ENCODE data around the gene SLK.

The SLK gene

GRCh38 chr10:104053201-104053600 is 86.3 kb downstream of the SLK start:
- ATAC-seq (no peak), DNase-seq (no peak)

GRCh38 chr10:104054430-104054829 is 87.5 kb downstream of the SLK start:
- DNase-seq (no peak), ATAC-seq (no peak)

GRCh38 chr10:104056619-104057273 is 89.8 kb downstream of the SLK start:
- no peak for ATAC-seq
- no peak for DNase-seq

- ATAC-seq: no peak
- no peak for DNase-seq
These were observed 90.8 kb downstream of the SLK start for GRCh38 chr10:104057717-104058116.

DNA sequence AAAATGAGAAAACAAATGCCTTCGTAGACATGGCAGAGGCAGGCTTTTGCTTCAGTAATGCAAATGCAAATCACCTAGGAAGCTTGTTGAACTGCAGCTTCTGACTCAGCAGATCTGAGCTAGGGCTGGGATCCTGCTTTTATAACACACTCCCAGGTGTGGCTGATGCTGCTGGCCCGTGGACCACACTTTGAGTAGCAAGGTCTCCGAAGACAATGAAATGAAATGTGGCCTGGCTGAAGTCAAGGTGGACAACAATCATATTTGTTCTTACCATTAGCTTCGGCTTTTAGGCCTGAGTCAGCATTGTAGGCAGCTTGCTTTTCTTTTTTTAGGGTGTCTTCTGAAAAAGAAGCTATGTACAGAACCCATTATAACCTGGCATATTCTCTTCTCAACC is 92.4 kb downstream of the SLK start:
- DNase-seq: no peak
- ATAC-seq: no peak

- ATAC-seq (no peak), DNase-seq (no peak)
These were observed 94.3 kb downstream of the SLK start for GRCh38 chr10:104061196-104061595.

DNA sequence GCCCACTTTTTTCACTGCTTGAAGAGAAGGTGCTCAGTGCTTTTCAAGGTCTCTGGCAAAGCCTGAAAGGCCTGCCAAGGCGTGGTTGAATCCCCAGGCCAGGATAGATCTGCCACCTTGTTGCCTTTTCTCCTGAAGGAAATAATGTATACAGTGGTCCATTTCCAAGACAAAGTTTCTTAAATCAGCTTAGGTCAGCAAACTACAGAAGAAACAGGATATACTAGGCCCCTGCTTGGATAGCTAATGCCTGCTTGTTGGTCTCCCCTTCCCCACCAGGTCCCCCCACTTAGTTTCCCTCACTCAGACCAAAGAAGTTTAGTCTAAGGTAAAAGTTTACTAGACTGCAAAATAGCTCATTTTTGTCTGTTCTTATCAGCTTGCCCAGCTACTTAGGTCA is 98.8 kb downstream of the SLK start:
- DNase-seq (no peak), ATAC-seq (no peak)

GRCh38 chr10:104066945-104067344 is 100.0 kb downstream of the SLK start:
- no peak for DNase-seq
- no peak for ATAC-seq

DNA sequence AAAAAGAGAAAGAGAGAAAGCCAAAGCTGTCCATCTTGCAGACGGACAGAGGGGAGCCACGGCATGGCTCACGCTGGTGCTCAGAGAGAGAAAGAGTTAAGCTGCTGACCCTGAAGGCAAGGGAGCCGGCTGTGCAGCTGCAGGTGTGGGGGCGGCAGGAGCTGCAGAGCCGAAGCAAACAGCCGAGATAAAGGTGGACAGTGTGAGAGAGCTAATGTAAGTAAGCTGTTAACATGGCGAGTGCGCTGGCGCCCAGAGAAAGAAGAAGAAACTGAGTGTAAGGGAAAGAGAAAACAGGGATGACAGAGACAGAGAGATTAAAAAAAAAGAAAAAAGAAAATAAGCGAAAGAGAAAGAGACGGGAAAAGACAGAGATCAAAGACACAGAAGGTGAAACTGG is 100.6 kb downstream of the SLK start:
- no peak for DNase-seq
- ATAC-seq: no peak

DNA sequence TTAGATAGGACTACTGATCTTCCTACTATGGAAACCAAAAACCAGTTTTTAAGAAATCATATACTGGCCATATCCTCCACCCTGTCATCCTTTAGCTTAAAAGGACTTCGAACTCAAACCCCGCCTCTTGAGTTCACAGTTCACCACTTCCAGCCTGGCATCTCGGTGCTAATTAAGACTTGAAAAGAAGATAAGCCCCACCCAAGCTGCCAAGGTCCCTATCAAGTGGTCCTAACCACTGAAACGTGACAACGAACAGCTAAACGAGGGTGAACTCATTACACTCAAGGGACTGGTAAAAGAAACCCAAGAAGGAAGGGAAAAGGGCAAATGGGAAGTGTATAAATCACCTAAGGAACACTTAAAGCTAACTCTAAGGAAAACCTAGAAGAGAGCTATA is 102.7 kb downstream of the SLK start:
- no peak for DNase-seq
- ATAC-seq: no peak

DNA sequence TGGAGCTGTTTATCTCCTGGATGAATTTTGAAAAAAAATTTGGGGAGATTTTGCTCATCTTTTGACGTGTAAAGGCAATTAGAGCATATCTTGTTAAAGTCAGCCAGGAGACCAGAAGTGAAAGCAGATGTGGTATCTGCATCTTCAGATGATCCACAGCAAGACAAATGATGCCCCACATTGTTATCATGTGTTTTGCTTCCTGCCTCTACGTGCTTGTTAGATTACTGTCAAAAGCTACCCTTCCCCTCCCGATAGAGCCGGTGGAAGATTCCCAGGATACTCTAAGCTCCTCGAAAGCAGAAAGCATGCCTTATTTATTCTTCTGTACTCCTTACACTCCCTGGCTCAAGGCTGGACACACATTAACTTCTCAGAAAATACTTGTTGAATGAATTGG is 105.8 kb downstream of the SLK start:
- no peak for ATAC-seq

GRCh38 chr10:104074505-104074904 is 107.6 kb downstream of the SLK start:
- no peak for DNase-seq
- ATAC-seq: no peak

More for the DNA sequence above, 105.8 kb downstream of the SLK start:
- no peak for DNase-seq

GRCh38 chr10:104076743-104077160 is 109.8 kb downstream of the SLK start:
- no peak for DNase-seq

DNA sequence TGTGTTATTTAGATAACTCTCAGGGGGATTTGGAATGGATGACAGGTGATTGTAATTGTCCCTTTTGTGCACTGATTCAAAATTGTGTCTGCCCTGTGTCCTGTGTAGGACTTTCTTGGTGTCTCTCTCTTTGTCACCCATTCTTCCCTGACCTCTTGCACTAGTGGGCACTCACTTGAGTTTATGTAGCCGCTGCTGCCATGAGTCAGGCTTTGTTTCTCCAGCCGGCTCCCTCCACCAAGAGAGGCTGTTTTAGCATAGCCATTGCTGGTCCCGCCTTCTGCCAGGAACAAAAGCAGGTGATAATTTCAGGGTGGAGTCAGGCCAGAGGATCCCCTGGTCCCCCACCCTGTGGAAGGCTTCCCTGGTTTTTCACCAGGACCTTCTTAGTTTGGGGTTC is 110.3 kb downstream of the SLK start:
- DNase-seq (no peak), ATAC-seq (no peak)

More at GRCh38 chr10:104076743-104077160, 109.8 kb downstream of the SLK start:
- ATAC-seq: no peak

GRCh38 chr10:104077663-104078151 is 110.8 kb downstream of the SLK start:
- ATAC-seq (no peak), DNase-seq (no peak)

Measured in stimulated activated naive CD8-positive, alpha-beta T cell treated with anti-CD3 and anti-CD28 coated beads, Interleukin-15, Interleukin-2, amounts not matched to agents 100 U/mL and 50 U/mL, for 24 hours (primary cell).